Upper lobe of left lung (tissue), 6 donors: Measurements from ENCODE around the gene CRTC3. TPM values are rescaled to one million over a fixed set of nuclear protein-coding genes. Genes with fewer than 3 reads are reported as not detected.

Experiments used
- ATAC-seq, 2 donors: fragments of 200-7000 bp; cut with Tn5 transposase; one replicate each; pipeline ENCODE4 v1.9.1; 2022; ENCODE audit warnings: mild to moderate bottlenecking in 2 of 2, moderate library complexity in 2 of 2; ENCODE audit not compliant: low FRiP score in 2 of 2
- DNase-seq, 2 donors: peaks; one replicate each; pipeline ENCODE4 v3.0.0-alpha.2; 2019 to 2020
- H3K27ac ChIP-seq, 4 donors: fragments of 200-600 bp; sonication (generic); one replicate each; pipeline ENCODE4 v1.5.1; 2016 to 2019
- H3K27me3 ChIP-seq, 4 donors: fragments of 200-600 bp; sonication (generic); one replicate each; pipeline ENCODE4 v1.5.1; 2017 to 2019
- H3K36me3 ChIP-seq, 4 donors: fragments of 200-600 bp; sonication (generic); one replicate each; pipeline ENCODE4 v1.5.1; 2016 to 2019
- H3K4me1 ChIP-seq, 4 donors: fragments of 200-600 bp; sonication (generic); one replicate each; pipeline ENCODE4 v1.5.1; 2018 to 2019
- H3K4me3 ChIP-seq, 4 donors: fragments of 200-600 bp; sonication (generic); one replicate each; pipeline ENCODE4 v1.5.1; 2017 to 2019; ENCODE audit warnings: mild to moderate bottlenecking in 2 of 4, moderate library complexity in 1 of 4
- H3K9me3 ChIP-seq, 4 donors: fragments of 200-600 bp; sonication (generic); one replicate each; pipeline ENCODE4 v1.5.1; 2018 to 2019
- EP300 ChIP-seq, 4 donors: sonication (generic); formaldehyde crosslinking; IDR thresholded peaks; one replicate each; pipeline ENCODE4 v1.5.1; 2017; ENCODE audit warnings: antibody characterized with exemption in 4 of 4, control low read depth in 2 of 4
- POLR2A ChIP-seq, 4 donors: fragments of 450-650 bp; IDR thresholded peaks; one replicate each; pipeline ENCODE4 v1.5.1; 2016 to 2017; ENCODE audit warnings: antibody characterized with exemption in 4 of 4, mild to moderate bottlenecking in 2 of 4
- POLR2AphosphoS5 ChIP-seq, 2 donors: sonication (generic); formaldehyde crosslinking; IDR thresholded peaks; one replicate each; pipeline ENCODE4 v1.5.1; 2017; ENCODE audit warnings: antibody characterized with exemption in 2 of 2
- WGBS, 2 donors: methylation state at CpG; one replicate each; pipeline ENCODE4 v1.1.5; 2017 to 2018; 5-methylcytosine and 5-hydroxymethylcytosine counted together
- total RNA-seq, 6 donors: library from RNA; depleted of rRNA in 4 of 6; stranded (reverse); fragments of >200 nt in 4 of 6; gene quantifications; one replicate each; pipeline versions ENCODE4 v1.1.0 to v1.2.1, GENCODE V29; 2016 to 2021
- TF ChIP-seq, protein P1 (sequence below), 6 experiments: fragments of 450-650 bp in 4 of 6; fragments of 200-600 bp in 2 of 6; sonication (generic) in 2 of 6; IDR thresholded peaks; one replicate each; pipeline ENCODE4 v1.5.1; 2016 to 2019; ENCODE audit warnings: antibody characterized with exemption in 6 of 6
- donor health status: DM: no; HTN: no; CAD: no; lungs with moderate emphysema.
- donor health status: DM: no; HTN: yes; CAD: no; lungs with severe emphysema.

CRTC3 gene
- total RNA-seq, 6 donors from 2014 or later = 30.9 to 42.7 (median 35.1) TPM

DNA sequence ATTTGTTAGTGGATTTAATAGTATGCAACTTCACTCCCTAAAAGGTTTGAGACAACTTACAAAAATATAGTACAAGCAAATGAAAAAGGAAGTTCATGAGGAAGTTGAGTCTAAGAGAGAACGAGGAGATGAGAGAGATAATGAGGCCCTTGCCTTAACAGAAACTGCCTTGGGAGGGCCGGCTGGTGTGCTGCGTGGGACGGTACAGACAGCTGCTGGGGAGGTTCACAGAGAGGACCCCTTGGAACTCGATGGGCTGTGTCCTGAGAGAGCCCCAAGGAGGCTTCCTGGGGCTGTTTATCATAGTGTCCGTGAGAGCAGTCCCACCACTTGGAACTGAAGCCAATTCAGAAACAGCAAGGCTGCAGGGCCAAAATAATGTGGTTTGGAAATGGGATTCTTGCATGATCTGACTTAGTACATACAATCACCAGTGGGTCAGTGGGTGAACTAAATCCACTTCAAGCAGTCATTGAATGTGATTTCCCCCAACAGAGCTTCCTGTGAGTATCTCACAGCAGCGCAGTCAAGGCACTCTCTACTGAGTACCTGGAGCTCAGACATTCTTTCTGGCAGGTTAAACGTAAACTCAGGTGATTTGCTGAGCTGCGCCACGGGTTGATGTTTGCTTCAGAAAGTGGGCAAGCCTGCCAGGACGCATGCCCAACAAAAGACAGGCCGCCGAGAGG lies 90.8 kb downstream of the CRTC3 start:
- TF ChIP-seq, protein P1, sequence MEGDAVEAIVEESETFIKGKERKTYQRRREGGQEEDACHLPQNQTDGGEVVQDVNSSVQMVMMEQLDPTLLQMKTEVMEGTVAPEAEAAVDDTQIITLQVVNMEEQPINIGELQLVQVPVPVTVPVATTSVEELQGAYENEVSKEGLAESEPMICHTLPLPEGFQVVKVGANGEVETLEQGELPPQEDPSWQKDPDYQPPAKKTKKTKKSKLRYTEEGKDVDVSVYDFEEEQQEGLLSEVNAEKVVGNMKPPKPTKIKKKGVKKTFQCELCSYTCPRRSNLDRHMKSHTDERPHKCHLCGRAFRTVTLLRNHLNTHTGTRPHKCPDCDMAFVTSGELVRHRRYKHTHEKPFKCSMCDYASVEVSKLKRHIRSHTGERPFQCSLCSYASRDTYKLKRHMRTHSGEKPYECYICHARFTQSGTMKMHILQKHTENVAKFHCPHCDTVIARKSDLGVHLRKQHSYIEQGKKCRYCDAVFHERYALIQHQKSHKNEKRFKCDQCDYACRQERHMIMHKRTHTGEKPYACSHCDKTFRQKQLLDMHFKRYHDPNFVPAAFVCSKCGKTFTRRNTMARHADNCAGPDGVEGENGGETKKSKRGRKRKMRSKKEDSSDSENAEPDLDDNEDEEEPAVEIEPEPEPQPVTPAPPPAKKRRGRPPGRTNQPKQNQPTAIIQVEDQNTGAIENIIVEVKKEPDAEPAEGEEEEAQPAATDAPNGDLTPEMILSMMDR (IDR thresholded peaks at IDR 0.05) = no peak
- no peak for TF ChIP-seq POLR2A (IDR thresholded peaks at IDR 0.05)
- TF ChIP-seq POLR2AphosphoS5 (IDR thresholded peaks at IDR 0.05) = no peak
- no peak for TF ChIP-seq EP300 (IDR thresholded peaks at IDR 0.05)
- no peak overlapping the region for H3K4me3 ChIP-seq
- H3K36me3 ChIP-seq = peaks cover 0 to 82% (median 29%) of the 10 kb centered on the region in 4 donors
- WGBS, 2 donors = 61 to 65% methylated on average over 13 of the region's 13 CpGs
- no peaks in the 10 kb centered on the region for H3K27me3 ChIP-seq
- DNase-seq (no peak), ATAC-seq (peak in 1 of 2 donors; percentile 42)
- H3K9me3 ChIP-seq = no peaks in the 10 kb centered on the region
- no peak overlapping the region for H3K27ac ChIP-seq
- peaks cover 0 to 10% (median 1%) of the 10 kb centered on the region in 4 donors for H3K4me1 ChIP-seq

DNA sequence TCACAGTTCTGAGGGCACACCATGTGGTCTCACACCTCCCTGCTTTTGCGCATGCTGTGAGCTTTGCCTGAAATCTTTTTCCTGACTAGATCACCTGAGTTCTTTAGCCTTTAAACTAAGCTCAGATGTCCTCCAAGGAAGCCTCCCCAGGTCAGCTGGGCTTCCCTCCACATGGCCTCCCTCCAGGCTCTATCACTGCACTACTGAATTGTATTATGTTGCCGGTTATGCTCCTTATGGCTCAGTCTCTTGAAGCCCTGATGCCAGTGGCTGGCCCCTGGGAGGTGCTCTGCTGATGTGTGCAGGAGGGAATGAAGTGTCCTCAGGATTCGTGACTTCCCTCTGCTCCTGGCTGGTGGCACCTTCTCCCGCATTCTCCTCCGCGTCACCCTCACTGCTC lies 94.1 kb downstream of the CRTC3 start:
- ATAC-seq (peak in 1 of 2 donors; percentile 19), DNase-seq (no peak)
- H3K36me3 ChIP-seq = peaks cover 1 to 92% (median 52%) of the 10 kb centered on the region in 4 donors
- no peaks in the 10 kb centered on the region for H3K9me3 ChIP-seq
- 85 to 88% methylated on average over 6 of the region's 6 CpGs for WGBS, 2 donors
- H3K27ac ChIP-seq = no peak overlapping the region
- H3K27me3 ChIP-seq = no peaks in the 10 kb centered on the region
- no peak for TF ChIP-seq POLR2A (IDR thresholded peaks at IDR 0.05)
- no peak for TF ChIP-seq EP300 (IDR thresholded peaks at IDR 0.05)
- TF ChIP-seq, protein P1 (IDR thresholded peaks at IDR 0.05) = no peak
- TF ChIP-seq POLR2AphosphoS5 (IDR thresholded peaks at IDR 0.05) = no peak
- H3K4me1 ChIP-seq = peaks cover 0 to 10% (median 1%) of the 10 kb centered on the region in 4 donors
- no peak overlapping the region for H3K4me3 ChIP-seq

DNA sequence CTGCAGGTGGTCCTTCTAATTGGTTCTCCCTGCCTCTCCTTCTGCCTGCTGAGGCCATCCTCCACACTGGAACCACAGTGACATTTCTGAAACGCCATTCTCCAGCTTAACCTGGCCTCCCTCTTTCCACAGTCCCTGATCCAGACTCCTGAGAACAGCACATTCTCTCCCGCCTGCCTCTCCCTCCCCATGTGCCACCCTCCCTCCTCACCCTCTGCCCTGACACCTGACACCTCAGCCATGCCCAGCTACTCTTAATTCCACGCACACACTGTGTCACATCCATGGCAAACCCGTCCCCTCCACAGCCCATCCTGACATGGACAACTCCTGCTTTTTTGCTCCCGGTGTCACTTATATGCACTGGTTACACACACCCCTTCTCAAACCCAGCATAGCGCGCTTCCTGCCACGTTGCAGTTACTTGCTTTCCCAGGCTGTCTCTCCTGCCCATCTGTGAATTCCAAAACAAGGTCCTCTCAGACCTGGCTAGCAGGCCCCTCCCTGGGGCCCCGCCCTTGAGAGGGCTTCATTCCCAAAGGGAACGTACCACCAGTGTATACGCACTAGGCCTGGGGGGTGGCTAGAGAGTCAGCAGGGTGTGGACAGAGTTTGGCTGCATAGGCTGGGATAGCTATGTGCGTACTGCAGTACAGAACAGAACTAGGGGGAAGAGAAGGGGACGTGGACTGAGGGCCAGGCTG lies 94.7 kb downstream of the CRTC3 start:
- H3K27ac ChIP-seq = no peak overlapping the region
- no peak for DNase-seq
- H3K4me1 ChIP-seq = peaks cover 0 to 10% (median 1%) of the 10 kb centered on the region in 4 donors
- peaks cover 7 to 92% (median 55%) of the 10 kb centered on the region in 4 donors for H3K36me3 ChIP-seq
- peak; percentile 28 to 30 for ATAC-seq
- TF ChIP-seq, protein P1 (IDR thresholded peaks at IDR 0.05) = no peak
- no peak for TF ChIP-seq POLR2A (IDR thresholded peaks at IDR 0.05)
- TF ChIP-seq EP300 (IDR thresholded peaks at IDR 0.05) = no peak
- TF ChIP-seq POLR2AphosphoS5 (IDR thresholded peaks at IDR 0.05) = no peak
- H3K9me3 ChIP-seq = no peaks in the 10 kb centered on the region
- WGBS, 2 donors = 86 to 88% methylated on average over 13 of the region's 13 CpGs
- H3K27me3 ChIP-seq = no peaks in the 10 kb centered on the region
- no peak overlapping the region for H3K4me3 ChIP-seq

DNA sequence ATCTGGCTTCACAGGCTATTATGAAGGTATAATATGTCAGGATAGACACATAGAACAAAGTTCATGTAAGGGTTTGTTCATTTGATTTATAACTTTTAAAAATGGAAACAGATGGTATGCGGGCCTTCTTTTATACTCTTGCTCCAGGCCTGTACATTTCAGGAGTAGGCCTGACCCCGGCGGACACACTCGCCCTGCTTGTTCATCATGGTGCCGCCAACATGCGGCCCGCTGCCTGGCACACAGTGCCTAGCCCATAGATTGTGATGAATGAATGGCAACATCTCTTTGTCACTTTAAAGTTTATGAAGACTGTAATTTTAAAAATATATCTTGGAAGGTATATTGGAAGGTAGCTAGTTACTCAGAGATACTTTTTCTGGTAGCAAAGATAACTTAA lies 95.3 kb downstream of the CRTC3 start:
- Histone ChIP-seq H3K36me3 (peaks cover 13 to 92% (median 58%) of the 10 kb centered on the region in 4 donors), H3K27me3 (no peaks in the 10 kb centered on the region), H3K4me3 (no peak overlapping the region), H3K4me1 (peaks cover 0 to 9% (median 1%) of the 10 kb centered on the region in 4 donors), H3K9me3 (no peaks in the 10 kb centered on the region), H3K27ac (no peak overlapping the region)
- ATAC-seq (no peak), DNase-seq (peak in 1 of 2 donors; percentile 57)
- 95 to 96% methylated on average over 7 of the region's 7 CpGs for WGBS, 2 donors
- TF ChIP-seq POLR2A (IDR thresholded peaks at IDR 0.05) (no peak), EP300 (IDR thresholded peaks at IDR 0.05) (no peak)

DNA sequence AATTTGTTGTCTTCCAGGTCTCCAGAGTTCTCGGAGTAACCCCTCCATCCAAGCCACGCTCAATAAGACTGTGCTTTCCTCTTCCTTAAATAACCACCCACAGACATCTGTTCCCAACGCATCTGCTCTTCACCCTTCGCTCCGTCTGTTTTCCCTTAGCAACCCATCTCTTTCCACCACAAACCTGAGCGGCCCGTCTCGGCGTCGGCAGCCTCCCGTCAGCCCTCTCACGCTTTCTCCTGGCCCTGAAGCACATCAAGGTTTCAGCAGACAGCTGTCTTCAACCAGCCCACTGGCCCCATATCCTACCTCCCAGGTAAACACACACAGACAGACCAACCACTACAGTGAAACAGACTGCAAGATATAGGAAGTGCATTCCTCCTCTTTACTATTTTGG lies 99.5 kb downstream of the CRTC3 start:
- WGBS, 2 donors = 96% methylated on average over 12 of the region's 12 CpGs
- DNase-seq (peak in 1 of 2 donors; percentile 61), ATAC-seq (no peak)
- no peaks in the 10 kb centered on the region for H3K27me3 ChIP-seq
- TF ChIP-seq, protein P1 (IDR thresholded peaks at IDR 0.05) = no peak
- TF ChIP-seq POLR2AphosphoS5 (IDR thresholded peaks at IDR 0.05) = no peak
- no peak for TF ChIP-seq POLR2A (IDR thresholded peaks at IDR 0.05)
- TF ChIP-seq EP300 (IDR thresholded peaks at IDR 0.05) = no peak
- H3K4me3 ChIP-seq = no peak overlapping the region
- no peak overlapping the region for H3K27ac ChIP-seq
- no peaks in the 10 kb centered on the region for H3K9me3 ChIP-seq
- no peaks in the 10 kb centered on the region for H3K4me1 ChIP-seq
- peaks cover 17 to 92% (median 62%) of the 10 kb centered on the region in 4 donors for H3K36me3 ChIP-seq
